ENCODE data around the gene ANO7. TPM values are rescaled to one million over a fixed set of nuclear protein-coding genes. Genes with fewer than 3 reads are reported as not detected.

The ANO7 gene
- total RNA-seq, 1 donor from 2014 or later: 1.2 TPM

DNA sequence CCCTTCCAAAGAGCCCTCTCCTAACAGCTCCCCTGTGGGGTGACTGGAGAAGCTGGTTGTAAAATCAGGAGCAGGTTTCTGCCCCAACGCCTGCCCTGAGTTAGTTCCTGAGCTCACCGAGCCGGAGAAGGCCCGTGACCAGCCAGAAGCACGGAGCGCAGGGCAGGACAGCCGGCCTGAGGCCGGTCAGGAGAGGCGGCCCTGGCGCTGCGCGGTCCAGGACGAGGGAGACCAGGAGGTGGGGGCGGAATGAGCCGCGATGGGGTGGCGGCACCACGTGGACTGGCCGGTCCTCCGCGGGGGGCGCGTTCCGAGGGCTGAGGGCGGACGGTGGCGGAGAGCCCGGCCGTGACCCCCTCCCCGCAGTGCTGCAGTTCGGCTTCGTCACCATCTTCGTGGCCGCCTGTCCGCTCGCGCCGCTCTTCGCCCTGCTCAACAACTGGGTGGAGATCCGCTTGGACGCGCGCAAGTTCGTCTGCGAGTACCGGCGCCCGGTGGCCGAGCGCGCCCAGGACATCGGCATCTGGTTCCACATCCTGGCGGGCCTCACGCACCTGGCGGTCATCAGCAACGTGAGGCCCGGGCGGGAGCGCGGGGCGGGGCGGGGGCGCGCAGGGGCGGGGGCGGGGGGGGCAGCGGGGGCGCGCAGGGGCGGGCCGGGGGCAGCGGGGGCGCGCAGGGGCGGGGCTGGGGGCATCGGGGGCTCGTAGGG is 29.0 kb downstream of the ANO7 start:
- intact Hi-C loops (cut with micrococcal nuclease): loop anchor here (1.0 to 10.0 kb wide), 5 partner anchors 65 to 653 kb away; partner anchors contain the start of genes DUSP28, PPP1R7 and RNPEPL1
- Mint-ChIP-seq H3K4me1 (peaks cover 10% of the 10 kb centered on the region), H3K4me3 (peak overlapping the region; percentile 83), H3K27ac (peak overlapping the region; percentile 73), H3K36me3 (ENCODE audit: low read depth) (no peaks in the 10 kb centered on the region), H3K9me3 (no peaks in the 10 kb centered on the region), H3K27me3 (no peaks in the 10 kb centered on the region)
- peak; percentile 73 for ATAC-seq (ENCODE audit: low read depth)
- CTCF ChIA-PET: no interaction called here
- TF ChIP-seq, protein P1, sequence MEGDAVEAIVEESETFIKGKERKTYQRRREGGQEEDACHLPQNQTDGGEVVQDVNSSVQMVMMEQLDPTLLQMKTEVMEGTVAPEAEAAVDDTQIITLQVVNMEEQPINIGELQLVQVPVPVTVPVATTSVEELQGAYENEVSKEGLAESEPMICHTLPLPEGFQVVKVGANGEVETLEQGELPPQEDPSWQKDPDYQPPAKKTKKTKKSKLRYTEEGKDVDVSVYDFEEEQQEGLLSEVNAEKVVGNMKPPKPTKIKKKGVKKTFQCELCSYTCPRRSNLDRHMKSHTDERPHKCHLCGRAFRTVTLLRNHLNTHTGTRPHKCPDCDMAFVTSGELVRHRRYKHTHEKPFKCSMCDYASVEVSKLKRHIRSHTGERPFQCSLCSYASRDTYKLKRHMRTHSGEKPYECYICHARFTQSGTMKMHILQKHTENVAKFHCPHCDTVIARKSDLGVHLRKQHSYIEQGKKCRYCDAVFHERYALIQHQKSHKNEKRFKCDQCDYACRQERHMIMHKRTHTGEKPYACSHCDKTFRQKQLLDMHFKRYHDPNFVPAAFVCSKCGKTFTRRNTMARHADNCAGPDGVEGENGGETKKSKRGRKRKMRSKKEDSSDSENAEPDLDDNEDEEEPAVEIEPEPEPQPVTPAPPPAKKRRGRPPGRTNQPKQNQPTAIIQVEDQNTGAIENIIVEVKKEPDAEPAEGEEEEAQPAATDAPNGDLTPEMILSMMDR (IDR thresholded peaks at IDR 0.05): no peak
- POLR2A ChIA-PET: no interaction called here
- peak; percentile 53 for DNase-seq

DNA sequence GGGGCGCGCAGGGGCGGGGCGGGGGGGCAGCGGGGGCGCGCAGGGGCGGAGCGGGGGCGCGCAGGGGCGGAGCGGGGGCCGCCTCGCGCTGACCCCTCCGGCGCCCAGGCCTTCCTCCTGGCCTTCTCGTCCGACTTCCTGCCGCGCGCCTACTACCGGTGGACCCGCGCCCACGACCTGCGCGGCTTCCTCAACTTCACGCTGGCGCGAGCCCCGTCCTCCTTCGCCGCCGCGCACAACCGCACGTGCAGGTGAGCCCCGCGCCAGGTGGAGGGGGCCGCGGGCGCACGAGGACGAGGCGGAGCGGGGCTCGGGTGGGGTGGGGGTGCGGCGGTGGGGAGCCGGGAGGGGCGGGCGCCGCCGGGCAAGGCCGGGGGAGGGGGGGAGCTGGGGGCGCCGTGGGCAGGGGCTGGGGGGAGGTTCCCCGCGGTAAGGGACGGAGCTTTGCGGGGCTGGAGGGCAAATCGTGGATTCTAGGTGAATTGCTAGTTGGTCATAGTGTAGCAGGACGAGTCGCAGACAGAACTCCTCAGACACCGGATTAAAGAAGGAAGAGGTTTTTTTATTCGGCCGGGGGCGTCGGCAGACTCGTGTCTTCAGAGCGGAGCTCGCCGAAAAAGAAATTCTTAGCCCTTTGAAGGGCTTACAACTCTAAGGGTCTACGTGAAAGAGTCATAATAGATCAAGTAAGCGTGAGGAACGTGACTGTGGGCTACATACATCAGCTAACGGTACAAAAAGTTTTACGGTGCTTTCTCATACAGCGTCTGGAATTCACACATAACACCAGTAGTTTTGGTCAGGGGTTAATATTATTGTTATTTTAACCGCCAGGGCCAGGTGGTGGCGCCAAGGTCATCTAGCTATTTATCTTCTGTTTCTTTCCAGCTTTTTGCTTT is 29.9 kb downstream of the ANO7 start:
- no peaks in the 10 kb centered on the region for H3K27me3 Mint-ChIP-seq
- H3K9me3 Mint-ChIP-seq: no peaks in the 10 kb centered on the region
- ATAC-seq (ENCODE audit: low read depth): peak; percentile 55
- ChIA-PET POLR2A (interaction anchor here (0.5 to 1.7 kb wide), 5 partner anchors 66 to 298 kb away, joined by 3 to 5 read pairs (median 4); partner anchors contain the start of gene HDLBP), CTCF (interaction anchor here (0.7 to 1.0 kb wide), 4 partner anchors 140 to 494 kb away, joined by 3 to 5 read pairs (median 5); no protein-coding TSS in a partner anchor)
- intact Hi-C loops (cut with micrococcal nuclease): loop anchor here (1.0 to 10.0 kb wide), 5 partner anchors 66 to 654 kb away; partner anchors contain the start of genes DUSP28, PPP1R7 and RNPEPL1
- H3K27ac Mint-ChIP-seq: peak overlapping the region; percentile 69
- peaks cover 10% of the 10 kb centered on the region for H3K4me1 Mint-ChIP-seq
- H3K4me3 Mint-ChIP-seq: peak overlapping the region; percentile 85
- peak; percentile 40 for DNase-seq
- TF ChIP-seq, protein P1 (IDR thresholded peaks at IDR 0.05): no peak
- H3K36me3 Mint-ChIP-seq (ENCODE audit: low read depth): no peaks in the 10 kb centered on the region

DNA sequence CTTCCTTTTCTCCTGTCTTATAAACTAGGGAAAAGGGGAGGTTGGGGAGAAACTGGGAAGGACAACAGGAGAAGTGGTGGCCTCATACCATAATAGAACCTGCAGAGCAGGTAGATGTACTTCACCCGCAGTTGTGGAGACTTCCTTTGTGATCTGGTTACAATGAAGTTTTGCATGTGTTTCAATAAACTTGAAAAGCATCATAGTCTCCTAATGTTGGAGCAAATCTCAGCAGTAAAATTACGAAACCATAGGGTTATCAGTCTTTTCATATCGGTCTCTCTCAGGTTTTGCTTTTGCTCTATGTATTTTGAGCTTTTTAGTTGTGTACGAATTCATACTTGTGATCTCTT is 30.5 kb downstream of the ANO7 start:
- CTCF ChIA-PET: interaction anchor here (0.7 to 1.0 kb wide), 4 partner anchors 140 to 494 kb away, joined by 3 to 5 read pairs (median 5); no protein-coding TSS in a partner anchor
- peak overlapping the region; percentile 85 for H3K4me3 Mint-ChIP-seq
- no peaks in the 10 kb centered on the region for H3K9me3 Mint-ChIP-seq
- H3K36me3 Mint-ChIP-seq (ENCODE audit: low read depth): no peaks in the 10 kb centered on the region
- POLR2A ChIA-PET: interaction anchor here (0.5 to 1.7 kb wide), 5 partner anchors 21 to 299 kb away, joined by 3 to 7 read pairs (median 4); partner anchors contain the start of gene HDLBP
- intact Hi-C loops (cut with micrococcal nuclease): loop anchor here (5.0 to 10.0 kb wide), 4 partner anchors 67 to 654 kb away; partner anchors contain the start of genes DUSP28, PPP1R7 and RNPEPL1
- TF ChIP-seq, protein P1 (IDR thresholded peaks at IDR 0.05): no peak
- no peaks in the 10 kb centered on the region for H3K27me3 Mint-ChIP-seq
- no peak overlapping the region for H3K27ac Mint-ChIP-seq
- no peak for ATAC-seq (ENCODE audit: low read depth)
- H3K4me1 Mint-ChIP-seq: peaks cover 10% of the 10 kb centered on the region
- no peak for DNase-seq

DNA sequence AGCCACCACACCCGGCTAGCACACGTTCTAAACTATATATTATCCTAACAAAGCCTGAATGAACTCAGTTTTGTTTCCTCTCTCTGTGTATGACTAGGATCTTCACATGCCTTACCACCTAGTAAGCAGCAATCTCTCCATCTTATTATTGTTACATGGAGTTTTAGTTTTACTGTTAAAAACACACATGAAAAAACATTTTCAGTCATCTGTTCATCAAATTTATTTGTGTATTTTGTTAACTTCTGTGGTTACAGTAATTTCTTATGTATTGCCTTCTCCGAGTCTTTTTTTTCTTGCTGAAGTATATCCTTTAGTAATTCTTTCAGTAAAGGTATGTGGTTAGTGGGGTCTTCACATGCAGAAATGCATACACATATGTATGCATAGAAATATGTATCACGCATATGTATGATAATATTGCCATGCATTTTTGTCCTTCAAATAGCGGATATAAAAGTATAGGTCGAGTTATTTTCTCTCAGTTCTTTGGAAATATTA is 31.4 kb downstream of the ANO7 start:
- Mint-ChIP-seq H3K36me3 (ENCODE audit: low read depth) (no peaks in the 10 kb centered on the region), H3K4me3 (no peak overlapping the region), H3K27me3 (no peaks in the 10 kb centered on the region), H3K9me3 (no peaks in the 10 kb centered on the region), H3K27ac (no peak overlapping the region), H3K4me1 (peaks cover 10% of the 10 kb centered on the region)
- no peak for DNase-seq
- POLR2A ChIA-PET: interaction anchor here (0.7 kb wide), 1 partner anchor 22 kb away, joined by 7 read pairs; no protein-coding TSS in a partner anchor
- intact Hi-C loops (cut with micrococcal nuclease): loop anchor here (5.0 to 10.0 kb wide), 4 partner anchors 68 to 655 kb away; partner anchors contain the start of genes DUSP28, PPP1R7 and RNPEPL1
- CTCF ChIA-PET: no interaction called here
- ATAC-seq (ENCODE audit: low read depth): no peak
- TF ChIP-seq, protein P1 (IDR thresholded peaks at IDR 0.05): no peak

Data from activated B cell treated with CpG ODN at 0.5 μM for 24 hours (primary cell).